Neural crest cell (in vitro differentiated cells): ENCODE data around the gene PDE5A. TPM values are rescaled to one million over a fixed set of nuclear protein-coding genes. Genes with fewer than 3 reads are reported as not detected.

Source experiments
- DNase-seq: peaks from one replicate; pipeline ENCODE4 v3.0.0; 2021; ENCODE audit warnings: low read depth, mixed read lengths, low spot score
- H3K27ac Mint-ChIP-seq: one replicate; pipeline ENCODE4 v1.8.0; 2021; ENCODE audit warnings: mild to moderate bottlenecking, mixed read lengths; ENCODE audit not compliant: unreplicated experiment
- H3K27me3 Mint-ChIP-seq: 2 replicates; pipeline ENCODE4 v1.8.0; 2021; ENCODE audit warnings: low read depth, mild to moderate bottlenecking, mixed read lengths
- H3K36me3 Mint-ChIP-seq: 2 replicates; pipeline ENCODE4 v1.8.0; 2021; ENCODE audit warnings: low read depth, mild to moderate bottlenecking, mixed read lengths
- H3K4me1 Mint-ChIP-seq: 2 replicates; pipeline ENCODE4 v1.8.0; 2021; ENCODE audit warnings: mixed read lengths
- H3K4me3 Mint-ChIP-seq: one replicate; pipeline ENCODE4 v1.8.0; 2021; ENCODE audit warnings: mild to moderate bottlenecking, mixed read lengths
- H3K9me3 Mint-ChIP-seq: 2 replicates; pipeline ENCODE4 v1.8.0; 2021; ENCODE audit warnings: mixed read lengths
- CTCF ChIP-seq: fragments of 200-600 bp; sonication (generic); conservative IDR thresholded peaks from 2 replicates; pipeline ENCODE4 v1.5.0; 2021; ENCODE audit warnings: antibody characterized with exemption, mild to moderate bottlenecking
- total RNA-seq: library from RNA; stranded (reverse); gene quantifications from 2 replicates; pipeline ENCODE4 v1.2.1, GENCODE V29; 2021

Gene PDE5A
- total RNA-seq, 1 donor from 2014 or later, result 13.9 TPM

- no peak for DNase-seq
- peaks cover 28% of the 10 kb centered on the region for H3K4me1 Mint-ChIP-seq
- no peak overlapping the region for H3K27ac Mint-ChIP-seq
- no peaks in the 10 kb centered on the region for H3K27me3 Mint-ChIP-seq
- TF ChIP-seq CTCF, result no peak
- H3K4me3 Mint-ChIP-seq, result no peak overlapping the region
- H3K36me3 Mint-ChIP-seq, result peaks cover 23% of the 10 kb centered on the region
- H3K9me3 Mint-ChIP-seq, result peaks cover 3% of the 10 kb centered on the region
Observed at GRCh38 chr4:119529788-119530187, 98.8 kb downstream of the PDE5A start.

GRCh38 chr4:119526786-119527550 lies 101.6 kb downstream of the PDE5A start:
- Mint-ChIP-seq H3K36me3 (peaks cover 13% of the 10 kb centered on the region), H3K4me3 (no peak overlapping the region), H3K27ac (no peak overlapping the region), H3K27me3 (no peaks in the 10 kb centered on the region), H3K4me1 (peaks cover 20% of the 10 kb centered on the region), H3K9me3 (no peaks in the 10 kb centered on the region)
- DNase-seq, result no peak
- no peak for TF ChIP-seq CTCF

- Mint-ChIP-seq H3K4me3 (no peak overlapping the region), H3K4me1 (peaks cover 19% of the 10 kb centered on the region), H3K27ac (no peak overlapping the region), H3K9me3 (no peaks in the 10 kb centered on the region), H3K36me3 (peaks cover 13% of the 10 kb centered on the region), H3K27me3 (no peaks in the 10 kb centered on the region)
- no peak for TF ChIP-seq CTCF
- DNase-seq, result no peak
Observed at GRCh38 chr4:119525771-119526712, 102.6 kb downstream of the PDE5A start.

- no peak overlapping the region for H3K27ac Mint-ChIP-seq
- peaks cover 15% of the 10 kb centered on the region for H3K36me3 Mint-ChIP-seq
- TF ChIP-seq CTCF, result no peak
- H3K27me3 Mint-ChIP-seq, result no peaks in the 10 kb centered on the region
- H3K9me3 Mint-ChIP-seq, result no peaks in the 10 kb centered on the region
- no peak overlapping the region for H3K4me3 Mint-ChIP-seq
- peaks cover 21% of the 10 kb centered on the region for H3K4me1 Mint-ChIP-seq
- DNase-seq, result no peak
Observed at GRCh38 chr4:119525005-119525749, 103.4 kb downstream of the PDE5A start.

GRCh38 chr4:119523399-119523798 lies 105.2 kb downstream of the PDE5A start:
- Mint-ChIP-seq H3K4me1 (peaks cover 22% of the 10 kb centered on the region), H3K9me3 (no peaks in the 10 kb centered on the region), H3K27me3 (no peaks in the 10 kb centered on the region), H3K27ac (no peak overlapping the region), H3K36me3 (peaks cover 15% of the 10 kb centered on the region), H3K4me3 (no peak overlapping the region)
- DNase-seq, result no peak
- no peak for TF ChIP-seq CTCF
